Skeletal muscle satellite cell (primary cell): ENCODE measurements around the gene NSF.

Source experiments
- H3K27me3 ChIP-seq: 2 replicates; pipeline ENCODE4 v1.7.0; 2013; ENCODE audit warnings: low read length; ENCODE audit not compliant: control insufficient read depth, insufficient read depth
- H3K36me3 ChIP-seq: 2 replicates; pipeline ENCODE4 v1.7.0; 2013; ENCODE audit warnings: mild to moderate bottlenecking, control low read depth, low read length; ENCODE audit not compliant: insufficient read depth
- H3K4me1 ChIP-seq: 2 replicates; pipeline ENCODE4 v1.7.0; 2013; ENCODE audit warnings: low read length; ENCODE audit not compliant: control insufficient read depth, insufficient read depth
- H3K4me2 ChIP-seq: 2 replicates; pipeline ENCODE4 v1.7.0; 2013; ENCODE audit warnings: mild to moderate bottlenecking, low read length
- H3K4me3 ChIP-seq: 2 replicates; pipeline ENCODE4 v1.7.0; 2013; ENCODE audit warnings: low read length
- H3K9ac ChIP-seq: 2 replicates; pipeline ENCODE4 v1.7.0; 2013; ENCODE audit warnings: mild to moderate bottlenecking, low read depth, low read length, moderate library complexity
- H3K9me3 ChIP-seq: replicated peaks from 2 replicates; pipeline ENCODE4 v1.7.0; 2013; ENCODE audit warnings: mild to moderate bottlenecking, control low read depth, low read length

NSF gene

DNA sequence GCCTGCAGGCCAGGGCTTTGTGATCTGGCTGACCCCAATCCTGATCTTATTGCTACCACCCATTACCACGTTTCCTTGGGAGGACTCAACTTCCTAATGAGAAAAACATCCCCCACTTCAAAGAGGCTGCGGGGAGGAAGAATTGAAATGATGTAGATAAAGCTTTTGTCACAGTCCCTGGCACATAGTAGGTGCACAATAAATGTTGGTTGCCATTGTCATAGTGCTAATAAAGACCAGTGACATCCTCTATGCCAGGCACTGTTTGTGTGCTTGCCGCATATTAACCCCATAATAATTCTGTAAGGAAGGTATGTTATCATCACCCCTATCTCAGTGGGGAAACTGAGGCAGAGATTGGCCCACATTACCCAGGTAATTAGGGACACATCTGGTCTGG lies 205.6 kb downstream of the NSF start:
- H3K9me3 ChIP-seq: no peaks in the 10 kb centered on the region
- no peak overlapping the region for H3K9ac ChIP-seq
- H3K4me1 ChIP-seq: no peaks in the 10 kb centered on the region
- no peak overlapping the region for H3K4me2 ChIP-seq
- peaks cover 64% of the 10 kb centered on the region for H3K27me3 ChIP-seq
- no peaks in the 10 kb centered on the region for H3K36me3 ChIP-seq
- no peak overlapping the region for H3K4me3 ChIP-seq

DNA sequence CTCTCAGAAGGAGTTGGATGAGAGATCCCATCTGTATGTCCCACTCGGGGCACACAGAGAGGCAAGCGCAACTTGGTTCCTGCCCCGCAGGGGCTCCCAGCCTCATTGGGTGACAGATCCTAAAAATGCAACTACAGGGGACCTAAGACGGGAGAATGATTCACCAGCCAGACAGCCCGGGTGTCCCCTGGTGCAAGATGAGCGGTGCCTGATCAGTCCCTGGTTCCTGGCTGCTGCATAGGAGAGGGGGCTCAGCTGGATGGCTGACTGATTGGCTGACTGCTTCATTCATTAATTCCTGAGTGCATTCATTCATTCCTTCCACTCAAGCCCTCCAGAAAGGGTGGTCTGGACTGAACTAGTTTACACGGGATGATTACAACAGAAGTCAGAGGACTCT lies 206.1 kb downstream of the NSF start:
- Histone ChIP-seq H3K9me3 (no peaks in the 10 kb centered on the region), H3K4me2 (no peak overlapping the region), H3K4me3 (no peak overlapping the region), H3K27me3 (peaks cover 61% of the 10 kb centered on the region), H3K36me3 (no peaks in the 10 kb centered on the region), H3K9ac (no peak overlapping the region), H3K4me1 (no peaks in the 10 kb centered on the region)

DNA sequence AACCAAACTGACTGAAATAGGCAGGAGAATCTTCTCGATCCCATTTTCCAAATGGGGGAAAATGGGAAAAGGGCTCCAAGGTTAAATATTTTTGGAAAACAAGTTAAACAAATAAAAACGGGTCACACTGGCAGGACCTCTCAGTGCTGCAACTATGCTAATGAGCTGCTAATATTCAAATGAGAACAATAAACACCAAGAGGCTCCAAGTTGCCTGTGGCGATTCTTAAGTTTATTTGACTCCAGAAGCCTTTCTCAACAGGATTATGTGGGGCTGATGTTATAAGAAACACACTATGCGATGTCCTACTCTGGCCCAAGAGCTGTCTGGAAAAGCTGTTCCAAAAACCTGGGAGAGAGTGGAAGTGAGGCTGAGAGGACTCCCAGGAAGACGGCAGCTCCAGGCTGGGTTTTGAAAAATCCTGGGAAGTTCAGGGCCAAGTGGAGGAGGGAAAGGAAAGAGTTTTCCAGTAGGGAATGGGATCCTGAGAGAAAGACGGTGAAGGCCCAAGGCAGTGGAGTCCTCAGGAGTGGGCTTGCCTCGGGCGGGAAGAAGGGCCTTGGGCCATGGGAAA lies 206.6 kb downstream of the NSF start:
- H3K4me2 ChIP-seq: no peak overlapping the region
- H3K36me3 ChIP-seq: no peaks in the 10 kb centered on the region
- H3K4me1 ChIP-seq: no peaks in the 10 kb centered on the region
- no peaks in the 10 kb centered on the region for H3K9me3 ChIP-seq
- peaks cover 56% of the 10 kb centered on the region for H3K27me3 ChIP-seq
- H3K9ac ChIP-seq: no peak overlapping the region
- no peak overlapping the region for H3K4me3 ChIP-seq

DNA sequence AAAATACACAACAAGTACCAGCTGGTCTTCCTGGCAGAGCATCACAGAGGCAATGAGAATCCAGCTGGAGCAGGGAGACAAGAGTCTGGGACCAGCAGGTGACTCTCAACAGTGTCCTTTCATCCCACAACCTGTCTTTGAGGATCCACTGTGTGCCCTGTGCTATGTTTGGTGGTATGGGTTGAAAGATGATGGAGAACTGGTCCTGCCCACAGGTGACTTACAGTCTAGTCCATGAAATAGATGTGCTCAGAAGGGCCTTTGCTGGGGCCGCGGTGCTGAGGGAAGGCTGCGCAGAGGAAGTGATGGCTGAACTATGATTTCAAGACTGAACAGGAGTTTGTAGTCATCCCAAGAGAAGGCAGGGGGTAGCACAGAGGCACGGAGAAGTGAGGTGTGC lies 210.1 kb downstream of the NSF start:
- H3K36me3 ChIP-seq: no peaks in the 10 kb centered on the region
- no peak overlapping the region for H3K4me2 ChIP-seq
- no peaks in the 10 kb centered on the region for H3K9me3 ChIP-seq
- no peaks in the 10 kb centered on the region for H3K4me1 ChIP-seq
- no peak overlapping the region for H3K9ac ChIP-seq
- peaks cover 26% of the 10 kb centered on the region for H3K27me3 ChIP-seq
- no peak overlapping the region for H3K4me3 ChIP-seq

DNA sequence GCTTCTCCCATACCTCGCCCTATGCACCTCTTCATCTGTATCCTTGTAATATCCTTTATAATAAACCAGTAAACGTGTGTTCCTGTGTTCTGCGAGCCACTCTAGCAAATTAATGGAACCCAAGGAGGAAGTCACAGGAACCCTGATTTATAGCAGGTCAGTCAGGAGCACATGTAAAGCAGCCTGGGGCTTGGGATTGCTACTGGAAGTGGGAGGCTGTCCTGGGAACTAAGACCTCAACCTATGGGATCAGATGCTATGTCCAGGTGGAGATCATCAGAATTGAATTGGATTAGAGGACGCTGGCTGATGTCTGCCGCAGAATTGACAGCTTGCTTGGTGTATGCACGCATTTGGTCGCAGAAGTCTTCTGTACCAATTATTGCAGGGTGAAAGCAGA lies 212.3 kb downstream of the NSF start:
- peaks cover 9% of the 10 kb centered on the region for H3K27me3 ChIP-seq

GRCh38 chr17:46803544-46803943 lies 213.1 kb downstream of the NSF start:
- no peak overlapping the region for H3K4me2 ChIP-seq
- no peaks in the 10 kb centered on the region for H3K4me1 ChIP-seq
- H3K27me3 ChIP-seq: peaks cover 17% of the 10 kb centered on the region
- H3K36me3 ChIP-seq: no peaks in the 10 kb centered on the region
- no peak overlapping the region for H3K9ac ChIP-seq
- no peaks in the 10 kb centered on the region for H3K9me3 ChIP-seq
- H3K4me3 ChIP-seq: no peak overlapping the region

More for the DNA sequence above, 212.3 kb downstream of the NSF start:
- Histone ChIP-seq H3K4me3 (no peak overlapping the region), H3K36me3 (no peaks in the 10 kb centered on the region), H3K4me2 (no peak overlapping the region), H3K9me3 (no peaks in the 10 kb centered on the region), H3K4me1 (no peaks in the 10 kb centered on the region), H3K9ac (no peak overlapping the region)

DNA sequence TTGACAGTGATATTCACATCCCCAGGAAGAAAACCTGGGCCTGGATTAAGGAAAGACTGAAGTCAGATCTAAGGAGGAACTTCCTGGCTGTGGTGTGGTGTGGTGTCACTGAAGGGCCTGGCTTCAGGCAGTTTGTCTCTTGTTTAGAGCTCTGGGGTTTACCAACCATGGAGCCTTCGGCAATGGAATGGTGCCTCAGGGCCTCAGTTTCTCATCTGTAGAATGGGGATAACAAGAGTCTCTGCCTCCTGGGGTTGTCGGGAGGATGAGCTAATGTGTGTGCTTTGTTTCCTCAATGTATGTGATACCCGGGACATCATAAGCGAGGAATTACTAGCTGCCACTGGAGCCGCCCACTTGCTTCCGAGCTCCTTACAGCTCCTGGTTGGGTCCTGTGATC lies 215.3 kb downstream of the NSF start:
- Histone ChIP-seq H3K4me1 (no peaks in the 10 kb centered on the region), H3K27me3 (peaks cover 21% of the 10 kb centered on the region), H3K4me3 (no peak overlapping the region), H3K4me2 (no peak overlapping the region), H3K36me3 (no peaks in the 10 kb centered on the region), H3K9ac (no peak overlapping the region), H3K9me3 (no peaks in the 10 kb centered on the region)
